C4-2B (cell line): Measurements from ENCODE around the gene RPS6KB2.

Experiments
- CTCF ChIP-seq: fragments of 450-650 bp; conservative IDR thresholded peaks from 2 replicates; pipeline ENCODE4 v1.5.1; 2017; ENCODE audit warnings: mild to moderate bottlenecking
- ZFX ChIP-seq: fragments of 450-650 bp; IDR thresholded peaks from 2 replicates; pipeline ENCODE4 v1.6.1; 2017

DNA sequence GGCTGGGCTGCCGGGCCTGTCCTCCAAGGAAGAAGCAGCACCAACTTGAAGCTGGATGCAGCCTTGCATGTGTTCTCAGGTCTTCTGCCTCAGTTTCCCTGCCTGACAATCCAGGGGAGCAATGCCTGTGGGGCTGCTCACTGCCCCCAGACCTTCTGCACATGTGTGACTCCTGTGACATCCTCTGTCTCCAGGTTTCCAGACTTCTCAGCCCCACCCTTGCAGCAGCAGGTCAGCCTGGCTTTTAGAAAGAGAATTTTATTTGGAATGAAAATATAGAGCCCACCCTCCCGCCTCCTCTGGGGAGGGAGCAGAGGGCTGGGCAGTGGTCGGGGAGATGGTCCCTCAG is 9.5 kb downstream of the RPS6KB2 start:
- TF ChIP-seq CTCF = no peak
- TF ChIP-seq ZFX = no peak
